ENCODE data around the gene UBALD1.

DNA sequence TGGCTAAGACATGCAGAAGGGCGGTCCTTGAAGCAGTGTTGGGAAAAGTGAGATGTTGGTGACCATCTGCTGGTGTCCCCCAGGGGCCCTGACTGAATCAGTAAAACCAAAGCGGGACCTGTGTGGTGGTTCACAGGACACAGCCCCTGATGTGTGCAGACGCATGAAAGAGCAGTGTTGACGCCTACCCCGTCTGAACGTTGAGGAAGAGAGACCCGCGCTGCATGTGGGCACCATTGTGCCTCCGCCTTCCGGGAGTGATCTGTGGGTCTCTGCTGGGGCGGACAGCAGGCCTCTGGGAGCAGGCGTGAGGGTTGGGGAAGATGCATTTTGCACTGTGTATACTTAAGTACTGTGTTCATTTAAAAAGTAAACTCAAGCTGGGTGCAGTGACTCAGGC, 41.5 kb upstream of the UBALD1 start:
- TF ChIP-seq, protein P1, sequence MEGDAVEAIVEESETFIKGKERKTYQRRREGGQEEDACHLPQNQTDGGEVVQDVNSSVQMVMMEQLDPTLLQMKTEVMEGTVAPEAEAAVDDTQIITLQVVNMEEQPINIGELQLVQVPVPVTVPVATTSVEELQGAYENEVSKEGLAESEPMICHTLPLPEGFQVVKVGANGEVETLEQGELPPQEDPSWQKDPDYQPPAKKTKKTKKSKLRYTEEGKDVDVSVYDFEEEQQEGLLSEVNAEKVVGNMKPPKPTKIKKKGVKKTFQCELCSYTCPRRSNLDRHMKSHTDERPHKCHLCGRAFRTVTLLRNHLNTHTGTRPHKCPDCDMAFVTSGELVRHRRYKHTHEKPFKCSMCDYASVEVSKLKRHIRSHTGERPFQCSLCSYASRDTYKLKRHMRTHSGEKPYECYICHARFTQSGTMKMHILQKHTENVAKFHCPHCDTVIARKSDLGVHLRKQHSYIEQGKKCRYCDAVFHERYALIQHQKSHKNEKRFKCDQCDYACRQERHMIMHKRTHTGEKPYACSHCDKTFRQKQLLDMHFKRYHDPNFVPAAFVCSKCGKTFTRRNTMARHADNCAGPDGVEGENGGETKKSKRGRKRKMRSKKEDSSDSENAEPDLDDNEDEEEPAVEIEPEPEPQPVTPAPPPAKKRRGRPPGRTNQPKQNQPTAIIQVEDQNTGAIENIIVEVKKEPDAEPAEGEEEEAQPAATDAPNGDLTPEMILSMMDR (IDR thresholded peaks at IDR 0.05; ENCODE audit: extremely low read depth in 1 of 2, insufficient read depth in 1 of 2, low read depth in 1 of 2, low read length in 2 of 2): no peak
- TF ChIP-seq POLR2A (IDR thresholded peaks at IDR 0.05; ENCODE audit: low read depth, low read length) (no peak), POLR2AphosphoS5 (IDR thresholded peaks at IDR 0.05; ENCODE audit: insufficient read depth, low read depth, low read length) (no peak), EZH2 (IDR thresholded peaks at IDR 0.05; ENCODE audit: borderline replicate concordance, low read depth, low read length, severe bottlenecking) (no peak), MYC (IDR thresholded peaks at IDR 0.05; ENCODE audit: low read depth, low read length) (no peak), JUN (IDR thresholded peaks at IDR 0.05; ENCODE audit: borderline replicate concordance, insufficient read depth, insufficient read length, low read depth) (no peak), FOS (IDR thresholded peaks at IDR 0.05; ENCODE audit: borderline replicate concordance, insufficient read depth, low read length) (no peak)
- TF ChIP-seq, protein P2, sequence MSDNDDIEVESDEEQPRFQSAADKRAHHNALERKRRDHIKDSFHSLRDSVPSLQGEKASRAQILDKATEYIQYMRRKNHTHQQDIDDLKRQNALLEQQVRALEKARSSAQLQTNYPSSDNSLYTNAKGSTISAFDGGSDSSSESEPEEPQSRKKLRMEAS (IDR thresholded peaks at IDR 0.05; ENCODE audit: insufficient read depth, insufficient read length): no peak
